Stimulated activated CD8-positive, alpha-beta memory T cell treated with anti-CD3 and anti-CD28 coated beads, Interleukin-4, amount 100 ng/mL, for 1 hour (primary cell): ENCODE measurements around the gene GIMAP8.
"Not testable (repeated sequence)": the region's sequence is repeated elsewhere in the genome, so short reads cannot be mapped to it uniquely, and the experiment has no call there.

ENCODE experiments used
- DNase-seq, 2 donors: peaks; one replicate each; pipeline ENCODE4 v3.0.0-alpha.2; 2020; ENCODE audit warnings: low read depth in 2 of 2, low spot score in 1 of 2

Gene GIMAP8

GRCh38 chr7:150435390-150436073, 14.9 kb upstream of the GIMAP8 start:
- DNase-seq = no peak

GRCh38 chr7:150439967-150440366, 10.5 kb upstream of the GIMAP8 start:
- DNase-seq = no peak

GRCh38 chr7:150441524-150441923, 8.9 kb upstream of the GIMAP8 start:
- DNase-seq = no peak

- DNase-seq = no peak
These were observed 7.6 kb upstream of the GIMAP8 start for GRCh38 chr7:150442811-150443210.

- no peak for DNase-seq
These were observed 6.5 kb upstream of the GIMAP8 start for GRCh38 chr7:150443793-150444540.

GRCh38 chr7:150444674-150445365, 5.6 kb upstream of the GIMAP8 start:
- no peak for DNase-seq

- DNase-seq = no peak
These were observed 4.0 kb upstream of the GIMAP8 start for GRCh38 chr7:150446288-150446938.

GRCh38 chr7:150447966-150448788, 2.3 kb upstream of the GIMAP8 start:
- no peak for DNase-seq

GRCh38 chr7:150448789-150449147, 1.7 kb upstream of the GIMAP8 start:
- peak; percentile 69 to 80 for DNase-seq

GRCh38 chr7:150449206-150449952, 1.1 kb upstream of the GIMAP8 start:
- DNase-seq = no peak

- peak in 1 of 2 donors; percentile 50 for DNase-seq
These were observed 815 bp downstream of the GIMAP8 start for GRCh38 chr7:150451097-150451793.

GRCh38 chr7:150451833-150452461, 1.5 kb downstream of the GIMAP8 start:
- no peak for DNase-seq

GRCh38 chr7:150453181-150453580, 2.8 kb downstream of the GIMAP8 start:
- DNase-seq = no peak

GRCh38 chr7:150453892-150454291, 3.5 kb downstream of the GIMAP8 start:
- no peak for DNase-seq

GRCh38 chr7:150457064-150457463, 6.6 kb downstream of the GIMAP8 start:
- not testable (repeated sequence) for DNase-seq

- DNase-seq = no peak
These were observed 7.8 kb downstream of the GIMAP8 start for GRCh38 chr7:150458235-150458634.

GRCh38 chr7:150458756-150459155, 8.3 kb downstream of the GIMAP8 start:
- no peak for DNase-seq

- DNase-seq = no peak
These were observed 11.1 kb downstream of the GIMAP8 start for GRCh38 chr7:150461520-150461919.

- DNase-seq = no peak
These were observed 12.0 kb downstream of the GIMAP8 start for GRCh38 chr7:150462413-150462812.
